GM06990 (cell line): Measurements from ENCODE around the gene MLXIP.
"Not testable (repeated sequence)": the region's sequence is repeated elsewhere in the genome, so short reads cannot be mapped to it uniquely, and the experiment has no call there.

ENCODE experiments used
- DNase-seq: peaks from one replicate; pipeline ENCODE4 v3.0.0-alpha.2; 2011; ENCODE audit not compliant: insufficient read length; ENCODE audit errors: extremely low read depth
- H3K27me3 ChIP-seq: replicated peaks from 2 replicates; pipeline ENCODE4 v1.6.0; 2011; ENCODE audit warnings: low read length; ENCODE audit not compliant: control insufficient read depth, insufficient read depth
- H3K36me3 ChIP-seq: 2 replicates; pipeline ENCODE4 v1.5.1; 2011; ENCODE audit warnings: low read length; ENCODE audit not compliant: control insufficient read depth, insufficient read depth
- H3K4me3 ChIP-seq: replicated peaks from 2 replicates; pipeline ENCODE4 v1.5.1; 2011; ENCODE audit warnings: low read depth, mild to moderate bottlenecking, control low read depth, low read length
- CTCF ChIP-seq: IDR thresholded peaks from 2 replicates; pipeline ENCODE4 v1.5.1; 2011; ENCODE audit warnings: low read length, control low read depth, mild to moderate bottlenecking, inconsistent platforms; ENCODE audit not compliant: insufficient read depth, poor library complexity, severe bottlenecking

The MLXIP gene

GRCh38 chr12:122106843-122107242 lies 28.3 kb downstream of the MLXIP start:
- no peaks in the 10 kb centered on the region for H3K36me3 ChIP-seq
- no peaks in the 10 kb centered on the region for H3K27me3 ChIP-seq
- no peak for DNase-seq
- H3K4me3 ChIP-seq = no peak overlapping the region
- no peak for TF ChIP-seq CTCF

- TF ChIP-seq CTCF = no peak
- DNase-seq = no peak
- H3K27me3 ChIP-seq = no peaks in the 10 kb centered on the region
- no peaks in the 10 kb centered on the region for H3K36me3 ChIP-seq
- H3K4me3 ChIP-seq = no peak overlapping the region
Measured at GRCh38 chr12:122107261-122107660, 28.7 kb downstream of the MLXIP start.

GRCh38 chr12:122111089-122111641 lies 32.6 kb downstream of the MLXIP start:
- no peaks in the 10 kb centered on the region for H3K36me3 ChIP-seq
- H3K27me3 ChIP-seq = no peaks in the 10 kb centered on the region
- DNase-seq = no peak
- TF ChIP-seq CTCF = no peak
- no peak overlapping the region for H3K4me3 ChIP-seq

GRCh38 chr12:122116707-122117535 lies 38.4 kb downstream of the MLXIP start:
- H3K36me3 ChIP-seq = no peaks in the 10 kb centered on the region
- no peak for TF ChIP-seq CTCF
- no peak for DNase-seq

GRCh38 chr12:122117979-122118378 lies 39.4 kb downstream of the MLXIP start:
- H3K4me3 ChIP-seq = no peak overlapping the region
- no peaks in the 10 kb centered on the region for H3K36me3 ChIP-seq
- no peaks in the 10 kb centered on the region for H3K27me3 ChIP-seq
- DNase-seq = no peak
- no peak for TF ChIP-seq CTCF

More at GRCh38 chr12:122116707-122117535, 38.4 kb downstream of the MLXIP start:
- Histone ChIP-seq H3K4me3 (no peak overlapping the region), H3K27me3 (no peaks in the 10 kb centered on the region)

- not testable (repeated sequence) for DNase-seq, H3K36me3 ChIP-seq, H3K27me3 ChIP-seq, H3K4me3 ChIP-seq
Measured at GRCh38 chr12:122121341-122121740, 42.8 kb downstream of the MLXIP start.
